Thoracic aorta (tissue), 2 donors: ENCODE data around the gene ATP10A. TPM values are rescaled to one million over a fixed set of nuclear protein-coding genes. Genes with fewer than 3 reads are reported as not detected.

Experiments
- ATAC-seq: fragments of 150-250 bp; one replicate; pipeline ENCODE4 v1.8.0; 2017; ENCODE audit warnings: low read depth; ENCODE audit not compliant: insufficient number of reproducible peaks, low FRiP score
- DNase-seq: peaks from one replicate; pipeline ENCODE4 v3.0.0-alpha.2; 2020; ENCODE audit warnings: low spot score
- H3K27ac ChIP-seq, 2 donors: fragments of 200-600 bp; sonication (generic); 1 replicate in 1 of 2; 2 replicates in 1 of 2; pipeline ENCODE4 v1.5.1; 2016; ENCODE audit warnings: mild to moderate bottlenecking in 2 of 2, moderate library complexity in 2 of 2
- H3K27me3 ChIP-seq: fragments of 200-600 bp; sonication (generic); replicated peaks from 2 replicates; pipeline ENCODE4 v1.6.0; 2016; ENCODE audit warnings: mild to moderate bottlenecking; ENCODE audit not compliant: insufficient read depth
- H3K36me3 ChIP-seq: fragments of 200-600 bp; sonication (generic); one replicate; pipeline ENCODE4 v1.5.1; 2016
- H3K4me1 ChIP-seq, 2 donors: fragments of 200-600 bp; sonication (generic); 1 replicate in 1 of 2; 2 replicates in 1 of 2; pipeline versions ENCODE4 v1.5.1 to v1.6.0; 2016; ENCODE audit warnings: low read depth in 2 of 2, mild to moderate bottlenecking in 1 of 2; ENCODE audit not compliant: control insufficient read depth in 1 of 2
- H3K4me3 ChIP-seq: fragments of 200-600 bp; sonication (generic); 2 replicates; pipeline ENCODE4 v1.5.1; 2016; ENCODE audit warnings: mild to moderate bottlenecking
- H3K9me3 ChIP-seq: fragments of 200-600 bp; sonication (generic); 2 replicates; pipeline ENCODE4 v1.5.1; 2016
- CTCF ChIP-seq: fragments of 200-600 bp; sonication (generic); IDR thresholded peaks from one replicate; pipeline ENCODE4 v1.5.1; 2019; ENCODE audit warnings: antibody characterized with exemption
- total RNA-seq, 2 donors: library from RNA; depleted of rRNA; stranded (reverse); fragments of >200 nt; gene quantifications; one replicate each; pipeline versions ENCODE4 v1.1.0 to v1.2.3, GENCODE V29; 2016

The ATP10A gene
- total RNA-seq, 2 donors from 2014 or later, result 59.4 to 89.8 TPM

GRCh38 chr15:25799906-25800700 is 63.0 kb downstream of the ATP10A start:
- no peak for TF ChIP-seq CTCF
- no peaks in the 10 kb centered on the region for H3K36me3 ChIP-seq
- no peaks in the 10 kb centered on the region for H3K9me3 ChIP-seq
- ATAC-seq (no peak), DNase-seq (no peak)
- no peaks in the 10 kb centered on the region for H3K27me3 ChIP-seq
- peak overlapping the region; percentile 72 to 83 for H3K27ac ChIP-seq
- no peak overlapping the region for H3K4me3 ChIP-seq
- peaks cover 58 to 100% of the 10 kb centered on the region in 2 donors for H3K4me1 ChIP-seq

GRCh38 chr15:25797936-25798901 is 64.9 kb downstream of the ATP10A start:
- ATAC-seq (no peak), DNase-seq (no peak)
- H3K4me1 ChIP-seq, result peaks cover 51 to 87% of the 10 kb centered on the region in 2 donors
- no peak overlapping the region for H3K4me3 ChIP-seq
- no peaks in the 10 kb centered on the region for H3K27me3 ChIP-seq
- TF ChIP-seq CTCF, result no peak
- no peaks in the 10 kb centered on the region for H3K9me3 ChIP-seq
- no peaks in the 10 kb centered on the region for H3K36me3 ChIP-seq
- H3K27ac ChIP-seq, result peak overlapping the region; percentile 58 to 86

GRCh38 chr15:25797511-25797935 is 65.6 kb downstream of the ATP10A start:
- TF ChIP-seq CTCF, result no peak
- ATAC-seq, result no peak
- H3K4me3 ChIP-seq, result no peak overlapping the region
- H3K9me3 ChIP-seq, result no peaks in the 10 kb centered on the region
- H3K27ac ChIP-seq, result peak overlapping the region; percentile 58 to 86
- peaks cover 44 to 83% of the 10 kb centered on the region in 2 donors for H3K4me1 ChIP-seq
- no peak for DNase-seq
- H3K36me3 ChIP-seq, result no peaks in the 10 kb centered on the region
- H3K27me3 ChIP-seq, result no peaks in the 10 kb centered on the region

GRCh38 chr15:25797035-25797434 is 66.1 kb downstream of the ATP10A start:
- Histone ChIP-seq H3K36me3 (no peaks in the 10 kb centered on the region), H3K4me1 (peaks cover 42 to 83% of the 10 kb centered on the region in 2 donors), H3K27me3 (no peaks in the 10 kb centered on the region), H3K4me3 (no peak overlapping the region), H3K9me3 (no peaks in the 10 kb centered on the region), H3K27ac (peak overlapping the region; percentile 58 to 86)
- ATAC-seq, result no peak
- no peak for DNase-seq
- no peak for TF ChIP-seq CTCF

DNA sequence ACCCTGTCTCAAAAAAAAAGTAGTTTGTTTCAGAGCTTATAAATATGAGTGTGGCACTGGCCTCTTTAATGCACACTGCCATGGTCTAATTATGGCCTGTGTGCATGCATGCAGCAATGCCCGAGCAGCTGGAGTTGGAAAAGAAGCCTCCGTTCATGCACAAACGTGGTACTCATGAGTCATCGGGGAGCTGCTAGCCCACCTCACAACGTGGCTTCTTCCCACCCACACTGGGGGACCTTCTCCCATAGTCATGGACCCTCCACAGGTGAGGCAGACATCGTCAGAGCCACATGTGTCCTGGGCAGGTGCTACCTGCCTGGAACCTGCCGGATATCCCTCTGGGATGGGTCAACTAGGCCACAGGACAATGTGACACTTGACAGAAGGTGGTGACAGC is 66.7 kb downstream of the ATP10A start:
- peaks cover 38 to 79% of the 10 kb centered on the region in 2 donors for H3K4me1 ChIP-seq
- no peaks in the 10 kb centered on the region for H3K9me3 ChIP-seq
- DNase-seq (no peak), ATAC-seq (no peak)
- no peaks in the 10 kb centered on the region for H3K36me3 ChIP-seq
- no peaks in the 10 kb centered on the region for H3K27me3 ChIP-seq
- peak overlapping the region; percentile 58 to 86 for H3K27ac ChIP-seq
- TF ChIP-seq CTCF, result no peak
- H3K4me3 ChIP-seq, result no peak overlapping the region
